Measurements from ENCODE around the gene IGLON5.

IGLON5 gene

DNA sequence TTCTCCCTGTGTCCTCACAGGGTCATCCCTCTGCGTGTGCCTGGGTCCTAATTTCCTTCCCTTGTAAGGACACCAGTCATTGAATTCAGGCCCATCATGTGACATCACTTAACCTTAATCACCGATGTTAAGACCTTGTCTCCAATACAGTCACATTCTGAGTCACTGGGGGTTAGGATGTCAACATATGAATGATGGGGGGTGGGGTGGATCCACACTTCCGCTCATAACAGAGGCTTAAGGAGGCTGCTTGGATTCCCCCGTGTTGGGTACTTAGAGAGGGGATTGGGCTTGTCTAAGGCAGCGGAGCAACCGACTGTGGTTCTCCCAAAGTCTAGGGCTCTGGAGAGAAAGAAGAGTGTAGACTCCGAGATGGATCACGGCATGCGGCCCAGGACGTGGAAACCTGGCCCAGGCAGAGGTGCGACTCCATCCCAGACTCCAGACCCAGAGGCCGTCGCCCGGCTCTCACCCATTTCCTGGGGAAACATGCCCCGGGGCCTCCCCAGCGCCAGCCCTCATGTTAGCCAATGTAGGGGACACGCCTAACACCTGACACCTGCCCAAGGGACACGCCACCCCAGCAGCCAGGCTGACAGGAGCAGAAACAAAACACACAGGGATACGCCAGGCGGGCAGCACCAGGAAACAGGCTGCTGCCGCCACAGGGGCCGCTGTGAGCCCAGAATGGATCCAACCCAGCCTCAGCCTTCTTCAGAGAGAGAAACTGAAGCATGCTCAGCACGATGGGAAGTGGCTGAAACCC, 17.1 kb upstream of the IGLON5 start:
- H3K4me3 ChIP-seq (ENCODE audit: low read length): no peak overlapping the region
- H3K4me1 ChIP-seq (ENCODE audit: control insufficient read depth, insufficient read depth, low read length): no peaks in the 10 kb centered on the region
- no peak overlapping the region for H3K9ac ChIP-seq (ENCODE audit: low read length)
- peaks cover 2% of the 10 kb centered on the region for H3K27me3 ChIP-seq (ENCODE audit: control insufficient read depth, insufficient read depth, low read length)
- no peak overlapping the region for H3K27ac ChIP-seq (ENCODE audit: low read depth, low read length)
- no peaks in the 10 kb centered on the region for H3K36me3 ChIP-seq (ENCODE audit: control insufficient read depth, insufficient read depth, low read length)

DNA sequence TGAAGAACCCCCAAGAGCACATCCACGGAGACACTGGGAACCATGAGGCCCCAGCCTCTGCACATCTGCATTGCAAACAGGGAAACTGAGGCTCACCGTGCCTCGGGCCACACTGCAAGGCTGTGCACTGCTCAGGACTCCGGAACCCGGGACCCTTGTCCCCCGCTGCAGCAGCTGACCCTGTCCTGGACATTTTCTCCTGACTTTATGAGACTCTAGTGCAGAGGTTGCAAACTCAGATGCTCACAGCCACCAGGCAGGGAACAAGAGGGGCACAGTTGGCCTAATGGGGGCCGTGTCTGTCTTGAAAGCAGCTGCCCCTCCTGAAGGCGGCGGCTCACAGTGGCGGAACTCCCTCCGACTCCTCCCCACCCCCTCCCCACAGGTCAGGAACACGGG, 16.5 kb upstream of the IGLON5 start:
- Histone ChIP-seq H3K27me3 (ENCODE audit: control insufficient read depth, insufficient read depth, low read length) (peaks cover 2% of the 10 kb centered on the region), H3K27ac (ENCODE audit: low read depth, low read length) (no peak overlapping the region), H3K4me1 (ENCODE audit: control insufficient read depth, insufficient read depth, low read length) (no peaks in the 10 kb centered on the region), H3K9ac (ENCODE audit: low read length) (no peak overlapping the region), H3K4me3 (ENCODE audit: low read length) (no peak overlapping the region), H3K36me3 (ENCODE audit: control insufficient read depth, insufficient read depth, low read length) (no peaks in the 10 kb centered on the region)

- Histone ChIP-seq H3K36me3 (ENCODE audit: control insufficient read depth, insufficient read depth, low read length) (no peaks in the 10 kb centered on the region), H3K4me1 (ENCODE audit: control insufficient read depth, insufficient read depth, low read length) (no peaks in the 10 kb centered on the region), H3K9ac (ENCODE audit: low read length) (no peak overlapping the region), H3K27me3 (ENCODE audit: control insufficient read depth, insufficient read depth, low read length) (peaks cover 2% of the 10 kb centered on the region), H3K4me3 (ENCODE audit: low read length) (no peak overlapping the region), H3K27ac (ENCODE audit: low read depth, low read length) (no peak overlapping the region)
Measured at GRCh38 chr19:51295382-51296126, 15.9 kb upstream of the IGLON5 start.

- Histone ChIP-seq H3K4me1 (ENCODE audit: control insufficient read depth, insufficient read depth, low read length) (no peaks in the 10 kb centered on the region), H3K27ac (ENCODE audit: low read depth, low read length) (no peak overlapping the region), H3K9ac (ENCODE audit: low read length) (no peak overlapping the region), H3K36me3 (ENCODE audit: control insufficient read depth, insufficient read depth, low read length) (no peaks in the 10 kb centered on the region), H3K4me3 (ENCODE audit: low read length) (no peak overlapping the region), H3K27me3 (ENCODE audit: control insufficient read depth, insufficient read depth, low read length) (peaks cover 2% of the 10 kb centered on the region)
Measured at GRCh38 chr19:51296336-51297093, 14.9 kb upstream of the IGLON5 start.

GRCh38 chr19:51297406-51297805, 14.0 kb upstream of the IGLON5 start:
- H3K27me3 ChIP-seq (ENCODE audit: control insufficient read depth, insufficient read depth, low read length): peaks cover 2% of the 10 kb centered on the region
- H3K4me1 ChIP-seq (ENCODE audit: control insufficient read depth, insufficient read depth, low read length): no peaks in the 10 kb centered on the region

GRCh38 chr19:51301266-51301665, 10.2 kb upstream of the IGLON5 start:
- H3K9ac ChIP-seq (ENCODE audit: low read length): no peak overlapping the region
- H3K27ac ChIP-seq (ENCODE audit: low read depth, low read length): no peak overlapping the region
- no peaks in the 10 kb centered on the region for H3K27me3 ChIP-seq (ENCODE audit: control insufficient read depth, insufficient read depth, low read length)
- H3K4me1 ChIP-seq (ENCODE audit: control insufficient read depth, insufficient read depth, low read length): no peaks in the 10 kb centered on the region
- H3K4me3 ChIP-seq (ENCODE audit: low read length): no peak overlapping the region
- no peaks in the 10 kb centered on the region for H3K36me3 ChIP-seq (ENCODE audit: control insufficient read depth, insufficient read depth, low read length)

More at GRCh38 chr19:51297406-51297805, 14.0 kb upstream of the IGLON5 start:
- H3K9ac ChIP-seq (ENCODE audit: low read length): no peak overlapping the region
- H3K27ac ChIP-seq (ENCODE audit: low read depth, low read length): no peak overlapping the region
- H3K4me3 ChIP-seq (ENCODE audit: low read length): no peak overlapping the region
- H3K36me3 ChIP-seq (ENCODE audit: control insufficient read depth, insufficient read depth, low read length): no peaks in the 10 kb centered on the region

DNA sequence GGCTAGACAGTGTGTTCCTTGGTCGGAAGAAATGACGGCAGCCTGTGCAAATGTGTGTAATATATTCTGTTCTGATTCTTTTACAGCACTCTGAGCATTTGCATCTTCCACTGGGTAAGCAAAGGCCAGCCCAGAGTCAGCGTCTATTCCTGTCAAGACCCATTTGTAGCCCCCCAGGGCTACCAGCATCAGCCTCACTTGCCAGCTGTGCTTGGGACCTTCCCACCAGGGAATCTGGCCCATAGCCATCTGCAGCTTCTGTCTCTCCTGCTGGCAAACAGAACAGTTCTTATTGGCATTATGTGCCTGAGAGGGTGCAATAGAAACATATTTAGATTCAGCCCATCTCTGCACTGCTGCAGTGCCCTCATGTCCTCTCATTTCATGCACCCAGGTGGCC, 6.0 kb upstream of the IGLON5 start:
- Histone ChIP-seq H3K4me1 (ENCODE audit: control insufficient read depth, insufficient read depth, low read length) (no peaks in the 10 kb centered on the region), H3K27ac (ENCODE audit: low read depth, low read length) (no peak overlapping the region), H3K9ac (ENCODE audit: low read length) (no peak overlapping the region), H3K4me3 (ENCODE audit: low read length) (no peak overlapping the region), H3K27me3 (ENCODE audit: control insufficient read depth, insufficient read depth, low read length) (no peaks in the 10 kb centered on the region), H3K36me3 (ENCODE audit: control insufficient read depth, insufficient read depth, low read length) (no peaks in the 10 kb centered on the region)

DNA sequence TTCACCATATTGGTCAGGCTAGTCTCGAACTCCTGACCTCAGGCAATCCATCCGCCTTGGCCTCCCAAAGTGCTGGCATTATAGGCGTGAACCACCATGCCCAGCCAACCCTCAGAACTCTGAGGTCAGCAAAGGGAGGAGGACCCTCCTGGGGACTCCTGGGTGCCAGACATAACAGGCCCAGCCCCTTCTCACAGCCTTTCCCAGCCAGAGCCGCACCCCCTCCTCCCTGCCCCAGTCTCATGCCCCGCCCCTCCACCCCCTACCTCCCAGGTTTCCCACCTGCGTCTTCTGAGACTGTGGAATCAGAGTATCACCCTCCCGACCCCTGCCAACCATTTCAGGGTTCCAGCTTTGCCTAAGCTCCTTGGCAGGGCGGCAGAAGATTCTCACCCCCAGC, 5.2 kb downstream of the IGLON5 start:
- H3K27me3 ChIP-seq (ENCODE audit: control insufficient read depth, insufficient read depth, low read length): peaks cover 3% of the 10 kb centered on the region
- H3K4me3 ChIP-seq (ENCODE audit: low read length): no peak overlapping the region
- no peaks in the 10 kb centered on the region for H3K36me3 ChIP-seq (ENCODE audit: control insufficient read depth, insufficient read depth, low read length)

GRCh38 chr19:51317376-51317775, 5.9 kb downstream of the IGLON5 start:
- no peak overlapping the region for H3K4me3 ChIP-seq (ENCODE audit: low read length)
- no peak overlapping the region for H3K27ac ChIP-seq (ENCODE audit: low read depth, low read length)
- H3K36me3 ChIP-seq (ENCODE audit: control insufficient read depth, insufficient read depth, low read length): no peaks in the 10 kb centered on the region
- peaks cover 3% of the 10 kb centered on the region for H3K27me3 ChIP-seq (ENCODE audit: control insufficient read depth, insufficient read depth, low read length)
- no peak overlapping the region for H3K9ac ChIP-seq (ENCODE audit: low read length)
- no peaks in the 10 kb centered on the region for H3K4me1 ChIP-seq (ENCODE audit: control insufficient read depth, insufficient read depth, low read length)

More for the DNA sequence above, 5.2 kb downstream of the IGLON5 start:
- no peak overlapping the region for H3K27ac ChIP-seq (ENCODE audit: low read depth, low read length)
- no peaks in the 10 kb centered on the region for H3K4me1 ChIP-seq (ENCODE audit: control insufficient read depth, insufficient read depth, low read length)
- no peak overlapping the region for H3K9ac ChIP-seq (ENCODE audit: low read length)

GRCh38 chr19:51317968-51318367, 6.5 kb downstream of the IGLON5 start:
- H3K4me3 ChIP-seq (ENCODE audit: low read length): no peak overlapping the region
- H3K27me3 ChIP-seq (ENCODE audit: control insufficient read depth, insufficient read depth, low read length): peaks cover 3% of the 10 kb centered on the region
- no peaks in the 10 kb centered on the region for H3K36me3 ChIP-seq (ENCODE audit: control insufficient read depth, insufficient read depth, low read length)
- H3K4me1 ChIP-seq (ENCODE audit: control insufficient read depth, insufficient read depth, low read length): no peaks in the 10 kb centered on the region
- no peak overlapping the region for H3K27ac ChIP-seq (ENCODE audit: low read depth, low read length)
- H3K9ac ChIP-seq (ENCODE audit: low read length): no peak overlapping the region

DNA sequence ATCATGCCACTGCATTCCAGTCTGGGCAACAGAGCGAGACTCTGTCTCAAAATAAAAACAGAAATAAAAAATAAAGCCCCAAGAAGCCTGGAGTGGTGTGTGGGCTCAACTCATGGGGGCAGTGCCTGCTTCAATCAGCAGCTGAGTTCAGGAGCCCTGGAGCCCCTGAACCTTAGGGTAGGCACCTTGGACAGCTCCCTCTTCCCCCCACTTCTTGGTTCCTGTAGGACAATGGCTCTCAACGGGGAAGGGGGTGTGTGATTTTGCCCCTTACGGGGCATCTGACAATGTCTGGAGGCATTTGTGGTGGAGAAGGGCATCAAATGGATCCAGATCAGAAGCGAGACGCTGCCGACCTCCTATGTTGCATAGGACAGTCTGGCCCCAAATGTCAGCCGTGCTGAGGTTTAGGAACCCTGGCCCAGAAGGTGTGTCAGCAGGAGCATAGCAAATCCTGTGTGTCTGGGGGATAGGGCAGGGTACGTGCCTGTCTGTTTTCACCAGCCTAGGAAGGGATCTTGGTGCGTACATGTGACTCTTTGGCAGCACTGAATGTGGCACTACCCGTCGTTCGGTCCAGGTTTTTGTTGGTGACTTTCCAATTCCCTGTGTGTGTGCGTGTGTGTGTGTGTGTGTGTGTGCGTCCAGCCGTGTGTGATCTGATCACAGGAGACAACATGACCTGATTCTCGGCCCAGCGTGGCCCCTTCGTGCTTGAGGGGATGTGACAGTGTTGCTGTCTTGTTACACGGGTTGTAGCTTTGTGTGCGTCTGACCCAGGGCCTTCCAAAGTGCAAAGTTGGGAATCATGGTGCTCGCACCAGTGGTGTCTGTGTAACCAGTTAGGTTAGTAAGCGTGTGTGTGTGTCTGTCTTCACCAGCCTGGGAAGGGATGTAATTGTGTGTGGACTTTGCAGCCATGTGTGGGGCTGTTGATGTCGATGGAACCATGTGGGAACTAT, 7.5 kb downstream of the IGLON5 start:
- Histone ChIP-seq H3K9ac (ENCODE audit: low read length) (no peak overlapping the region), H3K27ac (ENCODE audit: low read depth, low read length) (no peak overlapping the region), H3K4me1 (ENCODE audit: control insufficient read depth, insufficient read depth, low read length) (no peaks in the 10 kb centered on the region), H3K36me3 (ENCODE audit: control insufficient read depth, insufficient read depth, low read length) (no peaks in the 10 kb centered on the region), H3K27me3 (ENCODE audit: control insufficient read depth, insufficient read depth, low read length) (no peaks in the 10 kb centered on the region), H3K4me3 (ENCODE audit: low read length) (no peak overlapping the region)

Data from rectal smooth muscle tissue (tissue), 1 donor.